IMR-90 (cell line): ENCODE data around the gene SERPINE2. TPM values are rescaled to one million over a fixed set of nuclear protein-coding genes. Genes with fewer than 3 reads are reported as not detected.

Source experiments
- ATAC-seq: fragments of 200-7000 bp; cut with Tn5 transposase; 2 replicates; pipeline ENCODE4 v1.9.1; 2020; ENCODE audit warnings: low read depth, mild to moderate bottlenecking, moderate library complexity
- BruUV-seq: library from RNA; stranded (reverse); fragments of 400-500 nt; replicated peaks from 2 replicates; lab custom pipeline; 2021; lab: Mats Ljungman, UMichigan
- CTCF ChIA-PET: fragments of 300-600 bp; formaldehyde crosslinking; extraction: SDS; loops from one replicate; lab custom pipeline; 2021; ENCODE audit warnings: antibody characterized with exemption; lab: Yijun Ruan, JAX
- POLR2A ChIA-PET: fragments of 300-600 bp; sonication (Branson Sonifier 250); formaldehyde crosslinking; loops from one replicate; lab custom pipeline; 2022; ENCODE audit warnings: antibody characterized with exemption; ENCODE audit not compliant: unreplicated experiment; lab: Charles Lee
- DNase-seq: peaks from one replicate; pipeline ENCODE4 v3.0.0; 2013
- H2AFZ ChIP-seq: replicated peaks from 2 replicates; pipeline ENCODE3; 2013; ENCODE audit warnings: low read length, mild to moderate bottlenecking; ENCODE audit not compliant: poor library complexity
- H2AK5ac ChIP-seq: 2 replicates; pipeline ENCODE4 v1.6.1; 2013; ENCODE audit warnings: low read depth, low read length, inconsistent platforms
- H2AK9ac ChIP-seq: replicated peaks from 2 replicates; pipeline ENCODE3; 2013; ENCODE audit warnings: mild to moderate bottlenecking, low read depth, low read length, moderate library complexity; ENCODE audit not compliant: poor library complexity
- H2BK120ac ChIP-seq: 2 replicates; pipeline ENCODE4 v1.6.1; 2013; ENCODE audit warnings: low read depth, low read length, inconsistent platforms
- H2BK15ac ChIP-seq: 3 replicates; pipeline ENCODE4 v1.6.1; 2013; ENCODE audit warnings: low read depth, low read length, inconsistent platforms
- H2BK20ac ChIP-seq: 2 replicates; pipeline ENCODE4 v1.6.1; 2013; ENCODE audit warnings: low read depth, mild to moderate bottlenecking, inconsistent platforms, low read length, moderate library complexity
- H2BK5ac ChIP-seq: 2 replicates; pipeline ENCODE4 v1.6.1; 2013; ENCODE audit warnings: mild to moderate bottlenecking, low read depth, low read length, inconsistent platforms; ENCODE audit not compliant: poor library complexity, severe bottlenecking
- H3K14ac ChIP-seq: replicated peaks from 2 replicates; pipeline ENCODE4 v1.6.1; 2013; ENCODE audit warnings: low read depth, low read length, inconsistent platforms
- H3K18ac ChIP-seq: 2 replicates; pipeline ENCODE4 v1.6.1; 2013; ENCODE audit warnings: low read depth, low read length, control low read depth
- H3K23ac ChIP-seq: 2 replicates; pipeline ENCODE4 v1.6.1; 2013; ENCODE audit warnings: low read depth, low read length, inconsistent platforms
- H3K27ac ChIP-seq: 2 replicates; pipeline ENCODE4 v1.5.1; 2013; ENCODE audit warnings: mild to moderate bottlenecking, control low read depth, low read length; ENCODE audit not compliant: insufficient read depth
- H3K27me3 ChIP-seq: 2 replicates; pipeline ENCODE4 v1.6.1; 2013; ENCODE audit warnings: low read length; ENCODE audit not compliant: control insufficient read depth, insufficient read depth
- H3K36me3 ChIP-seq: 2 replicates; pipeline ENCODE4 v1.6.1; 2013; ENCODE audit warnings: low read length, mixed read lengths; ENCODE audit not compliant: control insufficient read depth, insufficient read depth
- H3K4ac ChIP-seq: 2 replicates; pipeline ENCODE4 v1.6.1; 2013; ENCODE audit warnings: low read depth, low read length, inconsistent platforms
- H3K4me1 ChIP-seq: 2 replicates; pipeline ENCODE4 v1.6.1; 2013; ENCODE audit warnings: low read length, mixed read lengths; ENCODE audit not compliant: control insufficient read depth, insufficient read depth
- H3K4me2 ChIP-seq: 2 replicates; pipeline ENCODE4 v1.6.1; 2013; ENCODE audit warnings: low read depth, mild to moderate bottlenecking, control low read depth, low read length, moderate library complexity
- H3K4me3 ChIP-seq: 2 replicates; pipeline ENCODE4 v1.5.1; 2013; ENCODE audit warnings: low read depth, mild to moderate bottlenecking, control low read depth, low read length, moderate library complexity; ENCODE audit not compliant: insufficient read depth
- H3K56ac ChIP-seq: 2 replicates; pipeline ENCODE4 v1.6.1; 2013; ENCODE audit warnings: low read length, inconsistent platforms; ENCODE audit not compliant: insufficient read depth; ENCODE audit errors: extremely low read depth
- H3K79me1 ChIP-seq, 2 experiments: 2 replicates each; pipeline ENCODE4 v1.6.1; 2013; ENCODE audit warnings: low read length in 2 of 2, inconsistent platforms in 1 of 2, low read depth in 1 of 2
- H3K9ac ChIP-seq: 2 replicates; pipeline ENCODE4 v1.6.1; 2013; ENCODE audit warnings: low read depth, low read length, control low read depth
- H3K9me1 ChIP-seq: 2 replicates; pipeline ENCODE4 v1.6.1; 2013; ENCODE audit warnings: low read length, inconsistent platforms; ENCODE audit not compliant: insufficient read depth
- H3K9me3 ChIP-seq: 2 replicates; pipeline ENCODE4 v1.6.1; 2013; ENCODE audit warnings: low read length; ENCODE audit not compliant: control insufficient read depth, insufficient read depth
- H4K20me1 ChIP-seq: 2 replicates; pipeline ENCODE4 v1.6.1; 2013; ENCODE audit warnings: low read length, inconsistent platforms; ENCODE audit not compliant: insufficient read depth
- H4K5ac ChIP-seq: 2 replicates; pipeline ENCODE4 v1.6.1; 2013; ENCODE audit warnings: mild to moderate bottlenecking, low read depth, low read length, control low read depth
- H4K8ac ChIP-seq, 2 experiments: 2 replicates each; pipeline ENCODE4 v1.6.1; 2013; ENCODE audit warnings: low read depth in 2 of 2, low read length in 2 of 2, control low read depth in 1 of 2, inconsistent platforms in 1 of 2
- H4K91ac ChIP-seq: 2 replicates; pipeline ENCODE4 v1.6.1; 2013; ENCODE audit warnings: low read depth, low read length, inconsistent platforms; ENCODE audit not compliant: insufficient read depth
- BHLHE40 ChIP-seq: fragments of 150-350 bp; IDR thresholded peaks from 2 replicates; pipeline ENCODE4 v1.6.1; 2016; ENCODE audit warnings: mild to moderate bottlenecking, low read depth, low read length
- CEBPB ChIP-seq: IDR thresholded peaks from 2 replicates; pipeline ENCODE4 v1.6.1; 2012; ENCODE audit warnings: low read depth, low read length, improper control_type of control experiment
- CHD1 ChIP-seq: IDR thresholded peaks from 2 replicates; pipeline ENCODE4 v1.6.1; 2012; ENCODE audit warnings: low read depth, low read length, improper control_type of control experiment
- CTCF ChIP-seq: conservative IDR thresholded peaks from 2 replicates; pipeline ENCODE4 v1.5.1; 2012; ENCODE audit warnings: mild to moderate bottlenecking, low read depth, low read length, improper control_type of control experiment
- ELK1 ChIP-seq: fragments of 150-350 bp; IDR thresholded peaks from 2 replicates; pipeline ENCODE4 v1.6.1; 2016; ENCODE audit warnings: low read depth, mild to moderate bottlenecking, low read length, moderate library complexity, borderline replicate concordance
- FOS ChIP-seq: fragments of 150-350 bp; IDR thresholded peaks from 2 replicates; pipeline ENCODE4 v1.6.1; 2016; ENCODE audit warnings: low read depth, low read length
- MAFK ChIP-seq: IDR thresholded peaks from 2 replicates; pipeline ENCODE4 v1.6.1; 2012; ENCODE audit warnings: low read depth, low read length, improper control_type of control experiment
- MAZ ChIP-seq: IDR thresholded peaks from 2 replicates; pipeline ENCODE4 v1.6.1; 2012; ENCODE audit warnings: low read depth, mild to moderate bottlenecking, low read length, improper control_type of control experiment, moderate library complexity, borderline replicate concordance
- MXI1 ChIP-seq: IDR thresholded peaks from 2 replicates; pipeline ENCODE4 v1.6.1; 2012; ENCODE audit warnings: low read depth, mild to moderate bottlenecking, low read length, moderate library complexity, borderline replicate concordance
- NFE2L2 ChIP-seq: fragments of 150-350 bp; IDR thresholded peaks from 2 replicates; pipeline ENCODE4 v1.6.1; 2016; ENCODE audit warnings: low read depth, mild to moderate bottlenecking, low read length
- POLR2A ChIP-seq: IDR thresholded peaks from 2 replicates; pipeline ENCODE4 v1.6.1; 2012; ENCODE audit warnings: mild to moderate bottlenecking, low read depth, low read length
- RAD21 ChIP-seq: IDR thresholded peaks from 2 replicates; pipeline ENCODE4 v1.6.1; 2012; ENCODE audit warnings: low read length, improper control_type of control experiment
- RCOR1 ChIP-seq: IDR thresholded peaks from 2 replicates; pipeline ENCODE4 v1.6.1; 2012; ENCODE audit warnings: mild to moderate bottlenecking, low read length, improper control_type of control experiment; ENCODE audit not compliant: insufficient replicate concordance
- RFX5 ChIP-seq: IDR thresholded peaks from 2 replicates; pipeline ENCODE4 v1.8.0; 2012; ENCODE audit warnings: low read depth, mild to moderate bottlenecking, low read length, moderate library complexity
- SMC3 ChIP-seq: fragments of 150-350 bp; IDR thresholded peaks from 2 replicates; pipeline ENCODE4 v1.6.1; 2016; ENCODE audit warnings: low read depth, mild to moderate bottlenecking, antibody characterized with exemption, low read length, moderate library complexity
- WGBS, 2 experiments: methylation state at CpG; one replicate each; pipeline versions ENCODE4 v1.1.5 to v1.1.7; 2013; ENCODE audit warnings: missing lambda C conversion rate in 2 of 2; ENCODE audit not compliant: insufficient read length in 1 of 2; ENCODE audit errors: extremely low coverage in 2 of 2; 5-methylcytosine and 5-hydroxymethylcytosine counted together
- dilution Hi-C: fragments of 300-500 bp; cut with HindIII; formaldehyde crosslinking; loops from one replicate; pipeline ENCODE4 v1.14.3; 2018; ENCODE audit warnings: low sequenced_read_pairs; ENCODE audit not compliant: unreplicated experiment
- in situ Hi-C: fragments of 300-500 bp; cut with MboI; formaldehyde crosslinking; loops from 3 replicates; pipeline ENCODE4 v1.14.3; 2019; ENCODE audit warnings: low sequenced_read_pairs, inconsistent platforms, mixed read lengths
- intact Hi-C: fragments of 100-400 bp; cut with micrococcal nuclease; formaldehyde crosslinking; loops from 2 replicates; pipeline ENCODE4 v1.10.0; 2022
- polyA plus RNA-seq, 3 experiments: library from polyadenylated mRNA; depleted of rRNA; stranded (reverse); fragments of >200 nt; gene quantifications; 2 replicates each; pipeline ENCODE4 v1.2.3, GENCODE V29; 2012; ENCODE audit warnings: low replicate concordance in 1 of 3
- total RNA-seq: library from RNA; depleted of rRNA; stranded (reverse); fragments of >200 nt; gene quantifications from 2 replicates; pipeline ENCODE4 v1.2.3, GENCODE V29; 2012
- TF ChIP-seq, protein P1 (sequence below): fragments of 150-350 bp; IDR thresholded peaks from 2 replicates; pipeline ENCODE4 v1.6.1; 2017; ENCODE audit warnings: mild to moderate bottlenecking, antibody characterized with exemption, low read length, low read depth

SERPINE2 gene
- total and polyA plus RNA-seq, 2 of the 4 experiments (the other 2 are of a cell fraction): 24.0 to 62.7 TPM

DNA sequence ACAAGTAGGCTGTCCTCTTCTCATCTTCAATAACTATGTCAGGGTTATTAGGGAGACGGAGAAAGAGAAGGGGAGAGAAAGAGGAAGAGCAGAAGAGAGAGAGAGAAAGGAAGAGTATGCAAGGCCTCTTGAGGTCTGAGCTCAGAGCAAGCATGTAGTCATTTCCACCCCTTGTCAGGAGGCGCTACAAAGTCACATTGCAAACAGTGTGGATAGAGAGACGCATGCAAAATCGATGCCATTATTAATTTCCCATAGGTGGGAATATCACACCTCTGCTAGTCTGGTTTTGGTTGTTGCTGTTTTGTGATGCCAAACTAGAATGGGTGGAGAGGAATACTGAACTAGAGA lies 24.2 kb upstream of the SERPINE2 start:
- Histone ChIP-seq H3K23ac (no peak overlapping the region), H2BK20ac (no peak overlapping the region), H3K56ac (no peak overlapping the region), H4K5ac (no peak overlapping the region), H3K27ac (no peak overlapping the region), H3K9me3 (peaks cover 2% of the 10 kb centered on the region; the same call in 1 of the 2 replicates), H2AFZ (no peak overlapping the region), H3K27me3 (peaks cover 3% of the 10 kb centered on the region), H3K4me1 (no peaks in the 10 kb centered on the region), H2BK15ac (no peak overlapping the region), H2BK5ac (no peak overlapping the region), H4K8ac (no peak overlapping the region), H3K4ac (no peak overlapping the region), H2BK120ac (no peak overlapping the region), H2AK5ac (no peak overlapping the region), H3K4me2 (no peak overlapping the region), H4K20me1 (no peaks in the 10 kb centered on the region), H3K36me3 (no peaks in the 10 kb centered on the region), H3K18ac (no peak overlapping the region), H4K91ac (no peak overlapping the region), H3K9me1 (0 out of 2 replicates have a peak, but pooled peaks cover 2% of the 10 kb centered on the region), H2AK9ac (peak overlapping the region; percentile 35), H3K9ac (no peak overlapping the region), H3K79me1 (no peaks in the 10 kb centered on the region), H3K4me3 (no peak overlapping the region), H3K14ac (no peak overlapping the region)
- dilution Hi-C loops (no loop called here), intact Hi-C loops (no loop called here), in situ Hi-C loops (no loop called here)
- no peak for TF ChIP-seq CTCF
- TF ChIP-seq POLR2A: no peak
- TF ChIP-seq, protein P1, sequence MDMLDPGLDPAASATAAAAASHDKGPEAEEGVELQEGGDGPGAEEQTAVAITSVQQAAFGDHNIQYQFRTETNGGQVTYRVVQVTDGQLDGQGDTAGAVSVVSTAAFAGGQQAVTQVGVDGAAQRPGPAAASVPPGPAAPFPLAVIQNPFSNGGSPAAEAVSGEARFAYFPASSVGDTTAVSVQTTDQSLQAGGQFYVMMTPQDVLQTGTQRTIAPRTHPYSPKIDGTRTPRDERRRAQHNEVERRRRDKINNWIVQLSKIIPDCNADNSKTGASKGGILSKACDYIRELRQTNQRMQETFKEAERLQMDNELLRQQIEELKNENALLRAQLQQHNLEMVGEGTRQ: no peak
- TF ChIP-seq RCOR1: no peak
- no peak for TF ChIP-seq MAFK
- TF ChIP-seq BHLHE40: no peak
- no peak for TF ChIP-seq CHD1
- TF ChIP-seq MAZ: no peak
- TF ChIP-seq NFE2L2: no peak
- TF ChIP-seq FOS: no peak
- no peak for TF ChIP-seq MXI1
- no peak for TF ChIP-seq SMC3
- no peak for TF ChIP-seq RAD21
- TF ChIP-seq ELK1: no peak
- TF ChIP-seq RFX5: no peak
- TF ChIP-seq CEBPB: no peak
- 100% methylated on average over 1 of the region's 4 CpGs; no CpG with 5 or more reads in 1 of the 2 experiments for WGBS, 2 experiments
- no TSS peak for BruUV-seq
- DNase-seq: no peak
- no peak for ATAC-seq
- CTCF ChIA-PET: interaction anchor here (0.7 to 1.4 kb wide), 4 partner anchors 9 to 102 kb away, joined by 3 to 5 read pairs (median 4); no protein-coding TSS in a partner anchor
- POLR2A ChIA-PET: no interaction called here
